ENCODE measurements around the gene PNISR.
A peak's percentile ranks its signal among the peaks of the same experiment; 100 is the strongest.

GRCh38 chr6:99393698-99394531 lies 31.2 kb downstream of the PNISR start, which contains the start of gene COQ3:
- TF ChIP-seq FOXP2 (optimal IDR thresholded peaks at IDR 0.05; ENCODE audit: control extremely low read depth, extremely low read length, insufficient read depth) (no peak), POLR2AphosphoS5 (IDR thresholded peaks at IDR 0.05; ENCODE audit: borderline replicate concordance, low read depth, low read length) (peak; percentile 91)

All from SK-N-MC (cell line).